ENCODE measurements around the gene MS4A12. TPM values are rescaled to one million over a fixed set of nuclear protein-coding genes. Genes with fewer than 3 reads are reported as not detected.

The MS4A12 gene
- total and polyA plus RNA-seq, 2 donors (not counting 1 experiment from before 2014, with no cell fraction given): not detected

DNA sequence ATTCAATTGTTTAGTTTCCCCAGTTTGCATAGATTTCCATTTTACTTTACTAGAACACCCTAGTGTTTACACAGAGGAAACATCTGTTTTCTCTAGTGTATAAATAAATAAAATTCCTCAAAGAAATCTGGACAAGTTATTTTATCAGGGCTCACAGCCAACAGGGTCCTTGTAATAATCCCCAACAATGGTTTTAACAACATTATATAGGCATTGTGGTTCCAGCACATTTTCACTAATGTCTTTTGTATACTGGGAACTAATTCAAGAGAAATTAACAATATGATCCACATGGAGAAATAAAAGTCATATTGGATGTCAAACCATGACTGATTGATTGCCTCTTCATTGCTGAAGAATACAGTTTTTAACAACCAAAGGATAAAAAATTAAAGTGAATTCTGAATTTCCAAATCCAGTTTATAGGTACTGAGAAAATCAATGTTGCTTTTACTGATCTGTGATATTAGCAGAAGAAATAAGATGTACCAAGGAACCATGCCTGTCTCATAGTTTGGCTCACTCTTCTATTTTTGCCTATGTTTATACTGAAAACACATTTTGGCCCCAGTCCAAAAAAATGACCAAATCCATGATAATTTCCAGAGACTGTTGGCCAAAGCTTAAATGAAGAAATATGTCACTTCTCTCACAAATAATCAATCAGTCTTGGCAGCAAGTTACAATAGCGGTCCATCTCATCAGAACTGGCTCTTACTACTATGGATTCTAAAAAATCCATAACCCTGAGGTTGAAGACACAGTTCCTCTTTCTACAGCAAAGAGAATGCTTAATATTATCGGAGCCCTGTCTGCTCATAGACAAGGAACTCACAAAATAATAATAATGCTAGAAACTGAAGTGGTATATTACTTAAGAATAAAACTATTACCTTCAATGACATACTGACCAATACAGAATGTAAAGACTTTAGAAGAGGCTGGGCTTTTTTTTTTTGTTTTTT is 21.2 kb downstream of the MS4A12 start:
- Histone ChIP-seq H3K4me1 (ENCODE audit: control insufficient read depth, extremely low read depth, insufficient read depth, low read length) (no peaks in the 10 kb centered on the region), H3K36me3 (ENCODE audit: control insufficient read depth, insufficient read depth, low read length) (no peaks in the 10 kb centered on the region), H3K4me3 (replicated peaks in 1 of 4; ENCODE audit: control extremely low read depth in 1 of 4, insufficient read depth in 1 of 4, low read depth in 3 of 4, low read length in 4 of 4) (no peak overlapping the region), H2AFZ (ENCODE audit: low read length) (no peak overlapping the region), H3K79me2 (ENCODE audit: control insufficient read depth, insufficient read depth, low read length) (no peaks in the 10 kb centered on the region), H3K4me2 (ENCODE audit: extremely low read depth, insufficient read depth, low read length) (no peak overlapping the region), H3K27me3 (ENCODE audit: control insufficient read depth, insufficient read depth, low read length) (no peaks in the 10 kb centered on the region), H3K27ac (ENCODE audit: insufficient read depth, low read length) (no peak overlapping the region), H3K9ac (ENCODE audit: insufficient read depth, low read length) (no peak overlapping the region), H4K20me1 (ENCODE audit: control insufficient read depth, extremely low read depth, insufficient read depth, low read length) (no peaks in the 10 kb centered on the region), H3K9me3 (ENCODE audit: control insufficient read depth, insufficient read depth, low read depth, low read length) (no peaks in the 10 kb centered on the region)
- no peak for TF ChIP-seq EZH2 (IDR thresholded peaks at IDR 0.05; ENCODE audit: low read length, missing control alignments)
- TF ChIP-seq, protein P1, sequence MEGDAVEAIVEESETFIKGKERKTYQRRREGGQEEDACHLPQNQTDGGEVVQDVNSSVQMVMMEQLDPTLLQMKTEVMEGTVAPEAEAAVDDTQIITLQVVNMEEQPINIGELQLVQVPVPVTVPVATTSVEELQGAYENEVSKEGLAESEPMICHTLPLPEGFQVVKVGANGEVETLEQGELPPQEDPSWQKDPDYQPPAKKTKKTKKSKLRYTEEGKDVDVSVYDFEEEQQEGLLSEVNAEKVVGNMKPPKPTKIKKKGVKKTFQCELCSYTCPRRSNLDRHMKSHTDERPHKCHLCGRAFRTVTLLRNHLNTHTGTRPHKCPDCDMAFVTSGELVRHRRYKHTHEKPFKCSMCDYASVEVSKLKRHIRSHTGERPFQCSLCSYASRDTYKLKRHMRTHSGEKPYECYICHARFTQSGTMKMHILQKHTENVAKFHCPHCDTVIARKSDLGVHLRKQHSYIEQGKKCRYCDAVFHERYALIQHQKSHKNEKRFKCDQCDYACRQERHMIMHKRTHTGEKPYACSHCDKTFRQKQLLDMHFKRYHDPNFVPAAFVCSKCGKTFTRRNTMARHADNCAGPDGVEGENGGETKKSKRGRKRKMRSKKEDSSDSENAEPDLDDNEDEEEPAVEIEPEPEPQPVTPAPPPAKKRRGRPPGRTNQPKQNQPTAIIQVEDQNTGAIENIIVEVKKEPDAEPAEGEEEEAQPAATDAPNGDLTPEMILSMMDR (conservative IDR thresholded peaks at IDR 0.05 in 1 of 2, IDR thresholded peaks at IDR 0.05 in 1 of 2; ENCODE audit: low read depth in 1 of 2, low read length in 2 of 2): no peak
- DNase-seq (ENCODE audit: low read depth in 2 of 2): no peak

DNA sequence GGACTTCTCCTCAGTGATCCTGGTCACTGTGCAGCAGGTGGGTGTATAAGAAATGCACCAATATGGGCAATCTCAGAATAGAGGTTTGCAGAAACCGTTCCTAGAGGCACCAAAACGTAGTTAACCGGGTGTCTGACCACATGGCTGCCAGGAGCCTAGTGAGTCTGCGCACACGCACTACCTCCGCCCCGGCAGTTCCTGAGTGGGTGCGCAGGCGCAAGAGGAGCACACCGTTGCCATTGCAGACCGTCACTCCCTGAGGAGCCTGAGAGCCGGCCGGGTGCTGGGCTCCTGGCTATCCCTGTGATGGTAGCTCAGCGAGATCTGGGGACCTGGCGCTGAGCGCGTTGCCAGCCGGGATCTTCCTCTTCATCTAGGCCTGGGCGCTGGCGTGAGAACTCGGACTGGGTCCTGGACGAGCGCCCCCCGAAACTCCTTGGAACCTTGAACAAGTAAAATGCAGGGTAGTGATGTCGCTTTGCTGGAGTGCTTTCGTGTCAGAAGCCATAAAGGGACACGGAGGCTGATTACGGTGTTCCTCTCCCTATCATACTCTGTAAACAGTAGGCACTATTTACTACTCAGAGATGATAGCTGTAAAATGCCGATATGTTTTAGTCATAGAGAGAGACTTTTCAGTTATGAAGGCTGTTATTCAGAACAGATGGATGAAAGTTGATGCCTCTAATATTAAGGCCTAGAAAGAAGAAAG is 22.7 kb downstream of the MS4A12 start, which contains the start of gene MS4A13:
Gene MS4A13, plus strand, starts transcription at position 249 of the 712 bp plus-strand sequence. CDS start 2,692 bp downstream, outside the sequence.
- Histone ChIP-seq H3K4me3 (replicated peaks in 1 of 4; ENCODE audit: control extremely low read depth in 1 of 4, insufficient read depth in 1 of 4, low read depth in 3 of 4, low read length in 4 of 4) (no peak within 1 kb of the TSS), H3K36me3 (ENCODE audit: control insufficient read depth, insufficient read depth, low read length) (no peaks in the 10 kb centered on the region), H2AFZ (ENCODE audit: low read length) (no peak within 1 kb of the TSS), H3K27me3 (ENCODE audit: control insufficient read depth, insufficient read depth, low read length) (no peaks in the 10 kb centered on the region), H3K4me2 (ENCODE audit: extremely low read depth, insufficient read depth, low read length) (no peak within 1 kb of the TSS), H3K27ac (ENCODE audit: insufficient read depth, low read length) (no peak within 1 kb of the TSS), H3K9me3 (ENCODE audit: control insufficient read depth, insufficient read depth, low read depth, low read length) (no peaks in the 10 kb centered on the region), H3K4me1 (ENCODE audit: control insufficient read depth, extremely low read depth, insufficient read depth, low read length) (no peaks in the 10 kb centered on the region), H3K9ac (ENCODE audit: insufficient read depth, low read length) (no peak within 1 kb of the TSS), H4K20me1 (ENCODE audit: control insufficient read depth, extremely low read depth, insufficient read depth, low read length) (no peaks in the 10 kb centered on the region), H3K79me2 (ENCODE audit: control insufficient read depth, insufficient read depth, low read length) (no peaks in the 10 kb centered on the region)
- no peak for DNase-seq (ENCODE audit: low read depth in 2 of 2)
- TF ChIP-seq, protein P1 (conservative IDR thresholded peaks at IDR 0.05 in 1 of 2, IDR thresholded peaks at IDR 0.05 in 1 of 2; ENCODE audit: low read depth in 1 of 2, low read length in 2 of 2): no peak
- TF ChIP-seq EZH2 (IDR thresholded peaks at IDR 0.05; ENCODE audit: low read length, missing control alignments): no peak

DNA sequence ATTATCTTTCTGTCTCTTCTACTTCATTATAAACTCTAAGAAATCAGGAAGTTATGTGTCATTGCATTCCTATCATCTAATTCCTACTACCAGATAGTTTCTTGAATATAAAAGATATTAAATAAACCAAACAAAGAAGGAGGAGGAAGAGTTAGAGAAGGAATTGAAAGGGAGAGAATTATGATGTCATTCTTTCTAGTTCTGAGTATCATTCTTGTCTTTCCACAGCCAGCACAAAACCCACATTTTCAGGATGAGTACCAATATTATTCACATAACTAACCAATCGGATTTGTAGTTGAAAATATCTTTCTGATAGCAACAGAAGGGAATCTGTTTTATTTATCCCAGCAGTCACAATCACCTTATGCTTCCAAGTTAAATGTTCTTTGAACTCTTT is 35.9 kb downstream of the MS4A12 start:
- Histone ChIP-seq H3K4me2 (ENCODE audit: extremely low read depth, insufficient read depth, low read length) (no peak overlapping the region), H3K27me3 (ENCODE audit: control insufficient read depth, insufficient read depth, low read length) (no peaks in the 10 kb centered on the region), H4K20me1 (ENCODE audit: control insufficient read depth, extremely low read depth, insufficient read depth, low read length) (no peaks in the 10 kb centered on the region), H2AFZ (ENCODE audit: low read length) (no peak overlapping the region), H3K4me3 (replicated peaks in 1 of 4; ENCODE audit: control extremely low read depth in 1 of 4, insufficient read depth in 1 of 4, low read depth in 3 of 4, low read length in 4 of 4) (no peak overlapping the region), H3K4me1 (ENCODE audit: control insufficient read depth, extremely low read depth, insufficient read depth, low read length) (no peaks in the 10 kb centered on the region), H3K9ac (ENCODE audit: insufficient read depth, low read length) (no peak overlapping the region), H3K9me3 (ENCODE audit: control insufficient read depth, insufficient read depth, low read depth, low read length) (no peaks in the 10 kb centered on the region), H3K79me2 (ENCODE audit: control insufficient read depth, insufficient read depth, low read length) (no peaks in the 10 kb centered on the region), H3K36me3 (ENCODE audit: control insufficient read depth, insufficient read depth, low read length) (no peaks in the 10 kb centered on the region), H3K27ac (ENCODE audit: insufficient read depth, low read length) (no peak overlapping the region)
- no peak for TF ChIP-seq EZH2 (IDR thresholded peaks at IDR 0.05; ENCODE audit: low read length, missing control alignments)
- TF ChIP-seq, protein P1 (conservative IDR thresholded peaks at IDR 0.05 in 1 of 2, IDR thresholded peaks at IDR 0.05 in 1 of 2; ENCODE audit: low read depth in 1 of 2, low read length in 2 of 2): no peak
- DNase-seq (ENCODE audit: low read depth in 2 of 2): no peak
